Measurements from ENCODE around the gene DICER1.

DNA sequence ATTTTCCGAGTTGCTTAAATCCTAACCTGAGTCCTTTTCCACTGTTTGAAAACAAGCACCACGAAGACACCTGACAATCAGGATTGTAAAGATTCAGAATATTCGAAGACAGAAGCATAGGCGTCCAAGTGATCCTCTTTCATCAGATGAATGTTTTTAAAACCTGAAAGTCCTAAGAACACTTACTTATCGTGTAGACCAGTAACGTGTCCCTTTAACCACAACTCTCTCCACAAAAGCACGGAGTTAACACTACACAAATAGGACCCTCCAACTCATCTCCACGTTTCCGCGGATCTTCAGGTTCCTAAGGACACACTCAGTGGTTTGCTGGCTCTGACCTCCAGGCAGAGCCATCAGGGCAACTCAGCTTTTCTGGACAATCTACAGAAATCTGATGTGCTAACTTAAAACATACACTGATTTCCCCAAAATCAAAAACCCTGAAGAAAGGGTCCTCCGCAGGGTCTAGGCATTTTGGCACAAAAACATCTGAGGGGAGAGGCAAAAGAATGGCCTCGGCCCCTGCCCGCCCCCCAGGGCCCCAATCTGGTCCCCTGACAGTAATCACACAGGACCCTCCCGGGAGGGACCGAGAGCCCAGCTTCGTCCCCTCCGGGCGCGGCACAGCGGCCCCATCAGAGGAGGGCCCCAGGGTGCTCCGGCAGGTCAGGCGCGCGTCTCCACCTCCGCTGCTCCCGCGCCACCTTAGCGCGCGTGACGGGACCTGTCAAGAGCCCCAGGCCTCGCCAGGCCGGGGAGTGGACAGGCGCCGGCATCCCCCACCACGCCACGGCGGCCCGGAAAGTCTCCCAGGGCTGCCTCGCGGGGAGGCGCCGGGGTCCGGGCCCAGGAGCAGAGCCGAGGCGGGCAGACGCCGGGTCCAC is 925 bp downstream of the DICER1 start:
- TF ChIP-seq, protein P1, sequence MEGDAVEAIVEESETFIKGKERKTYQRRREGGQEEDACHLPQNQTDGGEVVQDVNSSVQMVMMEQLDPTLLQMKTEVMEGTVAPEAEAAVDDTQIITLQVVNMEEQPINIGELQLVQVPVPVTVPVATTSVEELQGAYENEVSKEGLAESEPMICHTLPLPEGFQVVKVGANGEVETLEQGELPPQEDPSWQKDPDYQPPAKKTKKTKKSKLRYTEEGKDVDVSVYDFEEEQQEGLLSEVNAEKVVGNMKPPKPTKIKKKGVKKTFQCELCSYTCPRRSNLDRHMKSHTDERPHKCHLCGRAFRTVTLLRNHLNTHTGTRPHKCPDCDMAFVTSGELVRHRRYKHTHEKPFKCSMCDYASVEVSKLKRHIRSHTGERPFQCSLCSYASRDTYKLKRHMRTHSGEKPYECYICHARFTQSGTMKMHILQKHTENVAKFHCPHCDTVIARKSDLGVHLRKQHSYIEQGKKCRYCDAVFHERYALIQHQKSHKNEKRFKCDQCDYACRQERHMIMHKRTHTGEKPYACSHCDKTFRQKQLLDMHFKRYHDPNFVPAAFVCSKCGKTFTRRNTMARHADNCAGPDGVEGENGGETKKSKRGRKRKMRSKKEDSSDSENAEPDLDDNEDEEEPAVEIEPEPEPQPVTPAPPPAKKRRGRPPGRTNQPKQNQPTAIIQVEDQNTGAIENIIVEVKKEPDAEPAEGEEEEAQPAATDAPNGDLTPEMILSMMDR (IDR thresholded peaks at IDR 0.05; ENCODE audit: borderline replicate concordance, extremely low read depth, low read length, poor library complexity, severe bottlenecking) = no peak
- TF ChIP-seq EZH2 (IDR thresholded peaks at IDR 0.05; ENCODE audit: borderline replicate concordance, low read depth, low read length, severe bottlenecking) = no peak

Measured in DND-41 (cell line).